ENCODE measurements around the gene CNIH2.

CNIH2 gene

DNA sequence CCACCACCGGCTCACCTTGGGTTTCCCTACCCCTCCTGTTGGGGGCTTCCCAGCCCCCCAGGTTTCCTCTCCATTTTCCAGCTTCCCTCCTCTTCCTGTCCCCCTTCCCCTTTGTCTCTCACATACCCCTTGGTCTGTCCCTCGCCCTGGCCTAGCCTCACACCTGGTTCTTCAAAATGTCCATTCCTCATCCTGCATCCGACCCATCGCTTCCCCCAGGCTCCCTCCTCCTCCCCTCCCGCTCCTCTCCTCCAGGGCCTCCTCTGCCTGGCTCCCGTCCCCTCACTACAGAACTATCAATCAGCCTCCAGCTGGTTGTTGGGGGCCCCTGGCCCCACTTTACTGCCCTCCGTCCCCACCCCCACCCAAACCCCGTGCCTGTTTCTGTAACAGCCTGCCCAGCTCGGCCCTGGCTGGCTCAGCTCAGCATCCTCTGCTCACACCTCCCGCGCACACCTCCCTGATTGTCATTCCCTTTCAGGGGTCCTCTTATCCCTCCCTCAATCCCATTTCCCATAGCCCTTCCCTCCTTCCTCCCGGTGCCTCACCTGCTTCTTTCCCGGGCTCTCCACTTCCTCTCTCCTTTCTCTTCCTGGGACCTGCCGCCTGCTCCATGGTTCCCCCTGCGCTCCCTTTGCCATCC is 1.2 kb downstream of the CNIH2 start:
- no peak for DNase-seq (ENCODE audit: low read depth)
- no peak overlapping the region for H3K4me3 ChIP-seq (ENCODE audit: low read depth, low read length)
- TF ChIP-seq, protein P1, sequence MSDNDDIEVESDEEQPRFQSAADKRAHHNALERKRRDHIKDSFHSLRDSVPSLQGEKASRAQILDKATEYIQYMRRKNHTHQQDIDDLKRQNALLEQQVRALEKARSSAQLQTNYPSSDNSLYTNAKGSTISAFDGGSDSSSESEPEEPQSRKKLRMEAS (IDR thresholded peaks at IDR 0.05; ENCODE audit: low read depth, low read length) = no peak
- TF ChIP-seq POLR2A (IDR thresholded peaks at IDR 0.05; ENCODE audit: extremely low read depth, insufficient read length) = no peak
- no peak for TF ChIP-seq MYC (IDR thresholded peaks at IDR 0.05; ENCODE audit: low read depth, low read length)
- TF ChIP-seq, protein P2, sequence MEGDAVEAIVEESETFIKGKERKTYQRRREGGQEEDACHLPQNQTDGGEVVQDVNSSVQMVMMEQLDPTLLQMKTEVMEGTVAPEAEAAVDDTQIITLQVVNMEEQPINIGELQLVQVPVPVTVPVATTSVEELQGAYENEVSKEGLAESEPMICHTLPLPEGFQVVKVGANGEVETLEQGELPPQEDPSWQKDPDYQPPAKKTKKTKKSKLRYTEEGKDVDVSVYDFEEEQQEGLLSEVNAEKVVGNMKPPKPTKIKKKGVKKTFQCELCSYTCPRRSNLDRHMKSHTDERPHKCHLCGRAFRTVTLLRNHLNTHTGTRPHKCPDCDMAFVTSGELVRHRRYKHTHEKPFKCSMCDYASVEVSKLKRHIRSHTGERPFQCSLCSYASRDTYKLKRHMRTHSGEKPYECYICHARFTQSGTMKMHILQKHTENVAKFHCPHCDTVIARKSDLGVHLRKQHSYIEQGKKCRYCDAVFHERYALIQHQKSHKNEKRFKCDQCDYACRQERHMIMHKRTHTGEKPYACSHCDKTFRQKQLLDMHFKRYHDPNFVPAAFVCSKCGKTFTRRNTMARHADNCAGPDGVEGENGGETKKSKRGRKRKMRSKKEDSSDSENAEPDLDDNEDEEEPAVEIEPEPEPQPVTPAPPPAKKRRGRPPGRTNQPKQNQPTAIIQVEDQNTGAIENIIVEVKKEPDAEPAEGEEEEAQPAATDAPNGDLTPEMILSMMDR (IDR thresholded peaks at IDR 0.05; ENCODE audit: low read depth, low read length) = no peak

DNA sequence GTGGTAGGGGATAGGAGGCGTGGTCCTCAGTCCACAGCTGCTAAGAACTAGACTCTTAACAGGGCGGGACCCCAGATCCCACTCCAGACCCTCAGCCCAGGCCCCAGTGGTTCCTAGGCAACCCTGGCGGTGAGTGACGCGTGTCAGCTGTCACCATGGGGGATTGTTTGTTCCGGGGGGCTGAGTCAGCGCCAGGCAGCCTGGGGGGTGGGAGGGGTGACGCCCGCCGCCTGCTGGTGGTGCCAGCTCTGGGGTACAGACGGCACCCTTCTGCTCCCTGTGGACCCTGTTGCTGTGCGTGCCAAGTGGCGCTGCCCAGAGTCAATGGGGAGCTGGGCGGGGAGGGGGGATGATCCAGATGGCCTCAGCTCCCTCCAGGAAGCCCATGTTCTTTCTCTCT is 2.5 kb downstream of the CNIH2 start:
- no peak for TF ChIP-seq POLR2A (IDR thresholded peaks at IDR 0.05; ENCODE audit: extremely low read depth, insufficient read length)
- TF ChIP-seq, protein P1 (IDR thresholded peaks at IDR 0.05; ENCODE audit: low read depth, low read length) = no peak
- TF ChIP-seq, protein P2 (IDR thresholded peaks at IDR 0.05; ENCODE audit: low read depth, low read length) = no peak
- H3K4me3 ChIP-seq (ENCODE audit: low read depth, low read length) = no peak overlapping the region
- no peak for DNase-seq (ENCODE audit: low read depth)

DNA sequence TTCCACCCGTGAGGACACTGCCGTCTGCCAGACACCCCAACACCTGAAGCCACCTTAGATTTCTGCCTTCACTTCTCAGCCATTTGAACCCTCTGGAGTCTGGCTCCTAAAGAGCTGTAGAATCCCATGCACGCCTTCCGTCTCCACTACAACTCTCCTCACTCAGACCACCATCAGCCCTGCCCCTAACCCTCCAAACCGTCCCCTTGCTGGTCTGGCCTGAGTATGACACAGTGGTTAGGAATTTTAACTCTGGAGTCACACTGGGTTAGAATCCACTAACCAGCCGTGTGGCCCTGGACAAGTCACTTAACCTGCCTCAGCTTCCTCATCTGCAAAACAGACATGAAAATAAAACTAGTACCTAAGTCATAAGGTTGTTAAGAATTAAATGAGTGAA is 3.0 kb downstream of the CNIH2 start:
- no peak overlapping the region for H3K4me3 ChIP-seq (ENCODE audit: low read depth, low read length)
- DNase-seq (ENCODE audit: low read depth) = no peak
- TF ChIP-seq POLR2A (IDR thresholded peaks at IDR 0.05; ENCODE audit: extremely low read depth, insufficient read length) (no peak), MYC (IDR thresholded peaks at IDR 0.05; ENCODE audit: low read depth, low read length) (no peak)
- TF ChIP-seq, protein P2 (IDR thresholded peaks at IDR 0.05; ENCODE audit: low read depth, low read length) = no peak
- TF ChIP-seq, protein P1 (IDR thresholded peaks at IDR 0.05; ENCODE audit: low read depth, low read length) = no peak

DNA sequence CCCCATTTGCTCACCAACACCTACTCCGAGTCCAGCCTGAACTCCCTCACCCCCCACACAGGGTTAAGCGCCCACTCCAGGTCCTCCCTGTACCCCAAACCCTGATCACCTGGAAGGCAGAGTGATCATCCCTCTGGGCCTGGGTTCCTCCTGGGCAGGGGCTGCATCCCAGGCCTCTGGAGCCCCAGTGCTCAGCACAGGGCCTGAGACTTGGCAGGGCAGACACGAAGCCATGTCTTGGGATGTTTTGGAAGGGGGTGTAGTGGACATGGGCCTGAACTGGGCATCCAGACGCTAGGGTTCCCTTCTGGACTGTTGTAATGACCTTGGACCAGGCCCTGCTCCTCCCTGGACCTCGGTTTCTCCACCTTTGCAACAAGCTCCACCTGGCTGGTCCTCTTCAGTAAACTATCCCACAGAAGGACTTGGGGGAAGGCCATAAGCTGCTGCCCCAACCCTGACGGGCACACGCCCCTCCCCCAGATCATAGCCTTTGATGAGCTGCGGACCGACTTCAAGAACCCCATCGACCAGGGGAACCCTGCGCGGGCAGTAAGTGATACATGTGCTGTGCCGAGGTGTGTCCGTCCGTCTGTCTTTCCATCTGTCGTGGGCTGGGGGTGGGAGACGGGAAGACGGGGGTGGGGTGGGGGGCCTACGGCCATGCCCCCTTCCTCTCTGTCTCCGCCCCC is 3.9 kb downstream of the CNIH2 start:
- no peak for DNase-seq (ENCODE audit: low read depth)
- TF ChIP-seq, protein P1 (IDR thresholded peaks at IDR 0.05; ENCODE audit: low read depth, low read length) = no peak
- TF ChIP-seq POLR2A (IDR thresholded peaks at IDR 0.05; ENCODE audit: extremely low read depth, insufficient read length) (no peak), MYC (IDR thresholded peaks at IDR 0.05; ENCODE audit: low read depth, low read length) (no peak)
- TF ChIP-seq, protein P2 (IDR thresholded peaks at IDR 0.05; ENCODE audit: low read depth, low read length) = no peak
- no peak overlapping the region for H3K4me3 ChIP-seq (ENCODE audit: low read depth, low read length)

DNA sequence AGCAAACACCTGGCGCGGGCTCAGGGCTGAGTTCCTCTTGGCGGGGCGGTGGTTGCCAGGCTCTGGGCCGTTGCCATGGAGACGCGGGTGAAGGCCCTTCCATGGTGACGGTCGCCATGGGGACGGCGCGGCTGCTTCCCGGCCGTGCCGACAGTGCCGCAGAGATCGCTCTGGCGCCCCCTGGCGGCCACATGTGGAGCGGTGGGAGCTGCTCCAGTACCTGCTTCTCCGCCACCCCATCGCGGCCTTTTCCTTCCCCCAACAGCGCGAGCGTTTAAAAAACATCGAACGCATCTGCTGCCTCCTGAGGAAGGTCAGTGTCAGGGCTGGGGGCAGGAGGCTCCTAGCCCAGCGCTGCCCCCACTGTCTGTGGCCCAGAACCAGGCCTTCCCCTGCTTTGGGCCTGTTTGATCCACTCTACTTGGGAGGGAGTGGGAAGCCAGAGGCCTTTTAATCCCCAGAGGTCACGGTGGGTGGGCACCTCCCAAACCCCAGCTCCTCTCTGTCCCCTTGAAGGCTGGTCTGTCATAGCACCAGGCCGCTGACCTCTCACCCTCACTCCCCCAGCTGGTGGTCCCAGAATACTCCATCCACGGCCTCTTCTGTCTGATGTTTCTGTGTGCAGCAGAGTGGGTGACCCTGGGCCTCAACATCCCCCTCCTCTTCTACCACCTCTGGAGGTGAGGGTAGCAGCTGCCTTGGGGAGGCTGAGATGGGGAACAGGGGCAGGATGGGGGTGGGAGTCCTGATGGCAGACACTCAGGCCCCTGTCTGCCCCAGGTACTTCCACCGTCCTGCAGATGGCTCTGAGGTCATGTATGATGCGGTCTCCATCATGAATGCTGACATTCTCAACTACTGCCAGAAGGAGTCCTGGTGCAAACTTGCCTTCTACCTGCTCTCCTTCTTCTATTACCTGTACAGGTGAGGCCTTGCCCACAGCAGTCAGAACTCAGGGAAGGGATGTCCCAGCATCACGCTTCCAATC is 4.8 kb downstream of the CNIH2 start:
- peak; percentile 27 for TF ChIP-seq POLR2A (IDR thresholded peaks at IDR 0.05; ENCODE audit: extremely low read depth, insufficient read length)
- peak; percentile 79 for TF ChIP-seq MYC (IDR thresholded peaks at IDR 0.05; ENCODE audit: low read depth, low read length)
- TF ChIP-seq, protein P1 (IDR thresholded peaks at IDR 0.05; ENCODE audit: low read depth, low read length) = peak; percentile 89
- TF ChIP-seq, protein P2 (IDR thresholded peaks at IDR 0.05; ENCODE audit: low read depth, low read length) = peak; percentile 94
- peak; percentile 96 for DNase-seq (ENCODE audit: low read depth)
- no peak overlapping the region for H3K4me3 ChIP-seq (ENCODE audit: low read depth, low read length)
